Kidney epithelial cell (primary cell): ENCODE measurements around the gene ACTL6B. TPM values are rescaled to one million over a fixed set of nuclear protein-coding genes. Genes with fewer than 3 reads are reported as not detected.

ENCODE experiments used
- DNase-seq: peaks from one replicate; pipeline ENCODE4 v3.0.0-alpha.2; 2010; ENCODE audit warnings: low read depth
- H3K27me3 ChIP-seq: 2 replicates; pipeline ENCODE4 v1.6.0; 2011; ENCODE audit warnings: low read length; ENCODE audit not compliant: control insufficient read depth, insufficient read depth
- H3K36me3 ChIP-seq: 2 replicates; pipeline ENCODE4 v1.5.1; 2011; ENCODE audit warnings: low read length; ENCODE audit not compliant: control insufficient read depth, insufficient read depth
- H3K4me3 ChIP-seq: 2 replicates; pipeline ENCODE4 v1.5.1; 2011; ENCODE audit warnings: low read depth, mild to moderate bottlenecking, control low read depth, low read length
- CTCF ChIP-seq: IDR thresholded peaks from 2 replicates; pipeline ENCODE4 v1.5.1; 2011; ENCODE audit warnings: mild to moderate bottlenecking, moderate library complexity, low read length, control low read depth, inconsistent platforms; ENCODE audit not compliant: insufficient read depth, poor library complexity, severe bottlenecking
- total RNA-seq: library from RNA; depleted of rRNA; stranded (reverse); fragments of >200 nt; gene quantifications from 2 replicates; pipeline ENCODE4 v1.2.3, GENCODE V29; 2015

Gene ACTL6B
- total RNA-seq, 1 donor from 2014 or later = not detected

DNA sequence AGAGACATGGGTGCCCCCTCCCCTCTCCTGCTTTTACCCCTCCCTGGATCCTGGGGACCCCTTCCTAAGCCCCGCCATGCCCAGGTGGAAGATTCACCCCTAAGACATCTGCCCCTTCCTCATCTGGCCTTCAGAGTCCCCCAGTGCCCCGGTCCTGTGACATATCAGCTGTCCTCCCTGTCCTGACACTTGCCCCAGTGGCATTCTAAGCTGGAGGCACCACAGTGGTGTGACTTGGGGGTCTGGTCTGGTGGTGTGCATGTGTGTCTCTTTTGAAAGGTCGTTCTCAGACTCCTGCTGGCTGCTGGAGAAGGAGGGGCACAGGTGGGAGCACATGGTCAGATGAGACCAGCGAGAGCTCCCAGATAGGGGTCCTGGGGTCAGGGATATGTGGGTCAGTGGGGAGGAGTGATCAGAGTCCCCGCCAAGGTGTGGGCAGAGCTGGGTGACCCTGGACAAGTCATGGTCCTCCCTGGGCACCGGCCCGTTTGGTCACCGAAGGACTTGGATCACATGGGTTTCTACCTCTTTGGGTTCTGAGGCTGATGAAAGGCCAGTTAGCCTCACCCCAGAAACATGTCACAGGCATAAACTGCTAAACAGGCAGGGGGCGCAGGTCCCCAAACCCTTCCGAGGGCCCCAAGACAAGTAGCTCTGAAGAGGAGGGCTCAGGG, 14.3 kb downstream of the ACTL6B start:
- H3K36me3 ChIP-seq = no peaks in the 10 kb centered on the region
- H3K4me3 ChIP-seq = no peak overlapping the region
- H3K27me3 ChIP-seq = peaks cover 26% of the 10 kb centered on the region
- no peak for DNase-seq
- no peak for TF ChIP-seq CTCF

- Histone ChIP-seq H3K27me3 (peaks cover 22% of the 10 kb centered on the region), H3K36me3 (no peaks in the 10 kb centered on the region), H3K4me3 (no peak within 1 kb of the TSS)
- no peak for TF ChIP-seq CTCF
- no peak for DNase-seq
Measured at GRCh38 chr7:100641463-100641859, 14.8 kb downstream of the ACTL6B start, which contains the start of gene TFR2. TFR2 (minus strand) TSS chr7:100641552; CDS start chr7:100641509, 43 bp downstream.

GRCh38 chr7:100640517-100641440, 15.5 kb downstream of the ACTL6B start:
- Histone ChIP-seq H3K4me3 (no peak overlapping the region), H3K36me3 (no peaks in the 10 kb centered on the region), H3K27me3 (peaks cover 18% of the 10 kb centered on the region)
- DNase-seq = no peak
- TF ChIP-seq CTCF = no peak

GRCh38 chr7:100639995-100640516, 16.2 kb downstream of the ACTL6B start:
- no peak for DNase-seq

More at GRCh38 chr7:100639995-100640516, 16.2 kb downstream of the ACTL6B start:
- H3K36me3 ChIP-seq = no peaks in the 10 kb centered on the region
- peaks cover 15% of the 10 kb centered on the region for H3K27me3 ChIP-seq
- no peak for TF ChIP-seq CTCF
- H3K4me3 ChIP-seq = no peak overlapping the region
